HepG2 (cell line): ENCODE measurements around the gene SPRN. TPM values are rescaled to one million over a fixed set of nuclear protein-coding genes. Genes with fewer than 3 reads are reported as not detected.

Source experiments
- ATAC-seq: fragments of 200-7000 bp; cut with Tn5 transposase; 3 replicates; pipeline ENCODE4 v1.9.1; 2020; ENCODE audit warnings: mild to moderate bottlenecking, moderate library complexity
- BruUV-seq: library from RNA; stranded (reverse); fragments of 400-500 nt; replicated peaks from 2 replicates; lab custom pipeline; 2021; lab: Mats Ljungman, UMichigan
- CTCF ChIA-PET: fragments of 300-600 bp; formaldehyde crosslinking; extraction: SDS; loops from one replicate; lab custom pipeline; 2021; ENCODE audit warnings: low total read pairs, inconsistent platforms, low intra/inter-chr PET ratio; lab: Yijun Ruan, JAX
- POLR2A ChIA-PET: fragments of 350-600 bp; sonication (Branson Sonifier 250); formaldehyde crosslinking; loops from one replicate; lab custom pipeline; 2020; ENCODE audit warnings: antibody characterized with exemption, inconsistent platforms; lab: Yijun Ruan, JAX
- DNase-seq: peaks from one replicate; pipeline ENCODE4 v3.0.0-alpha.2; 2015; ENCODE audit warnings: low spot score
- FAIRE-seq: peaks from 3 replicates; lab custom pipeline; 2011; peaks lifted over from hg19 to GRCh38; lab: Jason Lieb, UNC
- H2AFZ ChIP-seq: one replicate; pipeline ENCODE4 v1.6.1; 2011; ENCODE audit warnings: low read length, inconsistent platforms
- H3K27ac ChIP-seq: fragments of 300-600 bp; 3 replicates; pipeline ENCODE4 v1.8.0; 2011; ENCODE audit warnings: mixed run types, mild to moderate bottlenecking, mixed read lengths, low read length, inconsistent platforms; ENCODE audit not compliant: insufficient read depth; ENCODE audit errors: extremely low read length
- H3K27me3 ChIP-seq, 2 experiments: fragments of 200-600 bp in 1 of 2; 2 replicates in 1 of 2; 3 replicates in 1 of 2; pipeline versions ENCODE4 v1.6.0 to v1.8.0; 2011; ENCODE audit warnings: low read length in 2 of 2, mild to moderate bottlenecking in 2 of 2, moderate library complexity in 2 of 2, inconsistent platforms in 1 of 2; ENCODE audit not compliant: insufficient read depth in 2 of 2, control insufficient read depth in 1 of 2
- H3K36me3 ChIP-seq, 2 experiments: fragments of 200-600 bp in 1 of 2; replicated peaks in 1 of 2; 2 replicates in 1 of 2; 3 replicates in 1 of 2; pipeline versions ENCODE4 v1.5.1 to v1.8.0; 2011; ENCODE audit warnings: low read length in 2 of 2, inconsistent platforms in 1 of 2; ENCODE audit not compliant: insufficient read depth in 2 of 2, control insufficient read depth in 1 of 2
- H3K4me1 ChIP-seq: 2 replicates; pipeline ENCODE4 v1.5.1; 2012; ENCODE audit warnings: low read length, inconsistent platforms; ENCODE audit not compliant: insufficient read depth
- H3K4me2 ChIP-seq: 2 replicates; pipeline ENCODE4 v1.6.0; 2011; ENCODE audit warnings: low read depth, low read length, inconsistent platforms
- H3K4me3 ChIP-seq, 3 experiments: fragments of 200-600 bp in 1 of 3; sonication (generic), shearing (Covaris generic) in 1 of 3; replicated peaks in 1 of 3; 2 replicates each; pipeline ENCODE4 v1.5.1; 2011 to 2016; ENCODE audit warnings: low read length in 3 of 3, inconsistent platforms in 2 of 3, low read depth in 2 of 3, mild to moderate bottlenecking in 2 of 3, control low read depth in 1 of 3, mixed read lengths in 1 of 3; ENCODE audit not compliant: insufficient read depth in 1 of 3
- H3K79me2 ChIP-seq: one replicate; pipeline ENCODE4 v1.6.1; 2011; ENCODE audit warnings: low read length, inconsistent platforms; ENCODE audit not compliant: insufficient read depth
- H3K9ac ChIP-seq: 2 replicates; pipeline ENCODE4 v1.6.0; 2011; ENCODE audit warnings: mild to moderate bottlenecking, low read depth, low read length, inconsistent platforms; ENCODE audit not compliant: insufficient read depth
- H3K9me3 ChIP-seq: 2 replicates; pipeline ENCODE4 v1.5.1; 2012; ENCODE audit warnings: mild to moderate bottlenecking, low read length
- H4K20me1 ChIP-seq: 2 replicates; pipeline ENCODE4 v1.6.0; 2011; ENCODE audit warnings: inconsistent platforms, mild to moderate bottlenecking, low read length, moderate library complexity; ENCODE audit not compliant: insufficient read depth
- MZF1 ChIP-seq: sonication (generic); formaldehyde crosslinking; IDR thresholded peaks from 2 replicates; pipeline ENCODE4 v1.8.1; 2023; ENCODE audit warnings: mild to moderate bottlenecking, missing genetic modification reagents, borderline replicate concordance
- ZNF280D ChIP-seq: sonication (generic); formaldehyde crosslinking; IDR thresholded peaks from 2 replicates; pipeline ENCODE4 v1.5.1; 2020; ENCODE audit warnings: mild to moderate bottlenecking, missing genetic modification reagents
- ZNF800 ChIP-seq: sonication (generic); formaldehyde crosslinking; IDR thresholded peaks from 2 replicates; pipeline ENCODE4 v1.4.0; 2020; ENCODE audit warnings: missing genetic modification reagents
- in situ Hi-C: cut with HindIII; loops from 2 replicates; pipeline ENCODE4 v1.10.0; 2017; ENCODE audit warnings: low pct_unique_long_range_greater_than_20kb; ENCODE audit not compliant: extremely low pct_ligation_motif_present
- intact Hi-C: fragments of 100-400 bp; cut with micrococcal nuclease; formaldehyde crosslinking; loops from one replicate; pipeline ENCODE4 v1.10.0; 2022; ENCODE audit not compliant: unreplicated experiment
- polyA plus RNA-seq, 8 experiments: library from polyadenylated mRNA; depleted of rRNA in 3 of 8; stranded (reverse) in 7 of 8; unstranded in 1 of 8; fragments of >200 nt; fragmentation: Illumina TruSeq in 4 of 8; extraction: Trizol in 4 of 8; gene quantifications; 2 replicates each; pipeline versions ENCODE4 v1.2.1 to v1.2.3, GENCODE V29; 2011 to 2016; ENCODE audit warnings: low read depth in 4 of 8, missing spikeins in 1 of 8, mixed read lengths in 1 of 8; ENCODE audit not compliant: insufficient read depth in 1 of 8
- total RNA-seq, 5 experiments: library from RNA; depleted of rRNA; stranded (reverse); fragments of >200 nt; fragmentation: Illumina TruSeq; extraction: Trizol; gene quantifications; 2 replicates each; pipeline ENCODE4 v1.2.3, GENCODE V29; 2016; ENCODE audit warnings: low read depth in 1 of 5
- TF ChIP-seq, protein P1 (sequence below): IDR thresholded peaks from 2 replicates; pipeline ENCODE4 v1.6.1; 2012; ENCODE audit warnings: low read depth, low read length, improper control_type of control experiment

SPRN gene
- total and polyA plus RNA-seq, 2 of the 13 experiments (the other 11 are each of a cell fraction or from before 2014, with no cell fraction given): not detected

GRCh38 chr10:133412381-133412711, 12.1 kb downstream of the SPRN start:
- no peaks in the 10 kb centered on the region for H3K27me3 ChIP-seq
- FAIRE-seq: no peak
- TF ChIP-seq ZNF280D (CRISPR knock-in tag): peak; percentile 69; the same call in 1 of the 2 replicates
- TF ChIP-seq ZNF800 (CRISPR knock-in tag): no peak
- no peak for TF ChIP-seq MZF1
- TF ChIP-seq, protein P1, sequence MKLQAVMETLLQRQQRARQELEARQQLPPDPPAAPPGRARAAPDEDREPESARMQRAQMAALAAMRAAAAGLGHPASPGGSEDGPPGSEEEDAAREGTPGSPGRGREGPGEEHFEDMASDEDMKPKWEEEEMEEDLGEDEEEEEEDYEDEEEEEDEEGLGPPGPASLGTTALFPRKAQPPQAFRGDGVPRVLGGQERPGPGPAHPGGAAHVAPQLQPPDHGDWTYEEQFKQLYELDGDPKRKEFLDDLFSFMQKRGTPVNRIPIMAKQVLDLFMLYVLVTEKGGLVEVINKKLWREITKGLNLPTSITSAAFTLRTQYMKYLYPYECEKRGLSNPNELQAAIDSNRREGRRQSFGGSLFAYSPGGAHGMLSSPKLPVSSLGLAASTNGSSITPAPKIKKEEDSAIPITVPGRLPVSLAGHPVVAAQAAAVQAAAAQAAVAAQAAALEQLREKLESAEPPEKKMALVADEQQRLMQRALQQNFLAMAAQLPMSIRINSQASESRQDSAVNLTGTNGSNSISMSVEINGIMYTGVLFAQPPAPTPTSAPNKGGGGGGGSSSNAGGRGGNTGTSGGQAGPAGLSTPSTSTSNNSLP: no peak
- TF ChIP-seq, all 625 proteins: peak for 1
- intact Hi-C loops (no loop called here), in situ Hi-C loops (no loop called here)
- DNase-seq: no peak
- CTCF ChIA-PET: no interaction called here
- Histone ChIP-seq H3K9me3 (peaks cover 19% of the 10 kb centered on the region), H3K79me2 (peaks cover 30% of the 10 kb centered on the region), H3K27ac (no peak overlapping the region), H4K20me1 (no peaks in the 10 kb centered on the region), H3K9ac (no peak overlapping the region), H3K4me3 (no peak overlapping the region), H2AFZ (no peak overlapping the region), H3K4me1 (no peaks in the 10 kb centered on the region), H3K4me2 (no peak overlapping the region), H3K36me3 (peaks cover 4 to 54% of the 10 kb centered on the region in 2 experiments)
- ATAC-seq: no peak
- POLR2A ChIA-PET: no interaction called here
- BruUV-seq: no TSS peak
